AG09319 (cell line): ENCODE data around the gene SPEF2.
"Not testable (repeated sequence)": the region's sequence is repeated elsewhere in the genome, so short reads cannot be mapped to it uniquely, and the experiment has no call there.

Source experiments
- DNase-seq: peaks from one replicate; pipeline ENCODE4 v3.0.0-alpha.2; 2010; ENCODE audit warnings: low read depth; ENCODE audit errors: extremely low read depth
- CTCF ChIP-seq: IDR thresholded peaks from 2 replicates; pipeline ENCODE4 v1.5.1; 2011; ENCODE audit warnings: low read depth, mild to moderate bottlenecking, inconsistent platforms, low read length, moderate library complexity

The SPEF2 gene

GRCh38 chr5:35668794-35669193 is 51.1 kb downstream of the SPEF2 start:
- no peak for DNase-seq
- TF ChIP-seq CTCF = no peak

- DNase-seq = no peak
- no peak for TF ChIP-seq CTCF
These were observed 54.1 kb downstream of the SPEF2 start for GRCh38 chr5:35671541-35672295.

- DNase-seq = not testable (repeated sequence)
These were observed 54.6 kb downstream of the SPEF2 start for GRCh38 chr5:35672296-35672655.

- DNase-seq = no peak
These were observed 55.3 kb downstream of the SPEF2 start for GRCh38 chr5:35672995-35673394.

GRCh38 chr5:35674049-35674448 is 56.4 kb downstream of the SPEF2 start:
- DNase-seq = no peak
- TF ChIP-seq CTCF = no peak

More at GRCh38 chr5:35672995-35673394, 55.3 kb downstream of the SPEF2 start:
- TF ChIP-seq CTCF = no peak

- no peak for DNase-seq
- TF ChIP-seq CTCF = no peak
These were observed 57.7 kb downstream of the SPEF2 start for GRCh38 chr5:35675392-35675791.

GRCh38 chr5:35677878-35678277 is 60.2 kb downstream of the SPEF2 start:
- DNase-seq = no peak
- TF ChIP-seq CTCF = no peak

- DNase-seq = no peak
- TF ChIP-seq CTCF = no peak
These were observed 61.0 kb downstream of the SPEF2 start for GRCh38 chr5:35678661-35679060.
